ENCODE measurements around the gene RXRB.

GRCh38 chr6:33166811-33167210 lies 33.7 kb downstream of the RXRB start:
- TF ChIP-seq PKNOX1 (IDR thresholded peaks at IDR 0.05) (no peak), SPI1 (IDR thresholded peaks at IDR 0.05; ENCODE audit: borderline replicate concordance, insufficient read depth, low read depth, low read length) (no peak), NR2C2 (IDR thresholded peaks at IDR 0.05; ENCODE audit: borderline replicate concordance, control insufficient read depth, insufficient read length, low read depth) (no peak), CTCF (IDR thresholded peaks at IDR 0.05 in 2 of 3, conservative IDR thresholded peaks at IDR 0.05 in 1 of 3; ENCODE audit: control insufficient read depth in 2 of 3, extremely low read depth in 1 of 3, insufficient read depth in 1 of 3, low read depth in 3 of 3, low read length in 3 of 3) (no peak), EP300 (IDR thresholded peaks at IDR 0.05; ENCODE audit: borderline replicate concordance in 1 of 2, control insufficient read depth in 1 of 2, low read depth in 2 of 2, low read length in 2 of 2) (no peak), SMAD1 (IDR thresholded peaks at IDR 0.05; ENCODE audit: low read depth, partially characterized antibody) (no peak), RCOR1 (conservative IDR thresholded peaks at IDR 0.05; ENCODE audit: low read depth, low read length) (no peak), EZH2 (IDR thresholded peaks at IDR 0.05; ENCODE audit: borderline replicate concordance, control insufficient read depth, low read depth, low read length) (no peak), TCF7 (IDR thresholded peaks at IDR 0.05; ENCODE audit: borderline replicate concordance) (no peak)

All from GM12878 (cell line).